Fibroblast of upper back skin (primary cell): ENCODE data around the gene SYNJ2.

Experiments used
- DNase-seq: peaks from one replicate; pipeline ENCODE4 v3.0.0-alpha.2; 2013

The SYNJ2 gene

GRCh38 chr6:157999168-158000051 lies 17.7 kb downstream of the SYNJ2 start:
- no peak for DNase-seq

GRCh38 chr6:158000530-158001307 lies 19.1 kb downstream of the SYNJ2 start:
- DNase-seq, result no peak

GRCh38 chr6:158002249-158002950 lies 20.7 kb downstream of the SYNJ2 start:
- DNase-seq, result no peak

- DNase-seq, result peak; percentile 86
Measured at GRCh38 chr6:158002951-158003853, 21.5 kb downstream of the SYNJ2 start.

- no peak for DNase-seq
Measured at GRCh38 chr6:158003910-158004700, 22.4 kb downstream of the SYNJ2 start.

GRCh38 chr6:158004701-158005095 lies 23.0 kb downstream of the SYNJ2 start:
- DNase-seq, result no peak

- DNase-seq, result no peak
Measured at GRCh38 chr6:158005626-158006180, 24.0 kb downstream of the SYNJ2 start.

GRCh38 chr6:158006331-158006730 lies 24.7 kb downstream of the SYNJ2 start:
- DNase-seq, result no peak

- no peak for DNase-seq
Measured at GRCh38 chr6:158006821-158007570, 25.3 kb downstream of the SYNJ2 start.

- no peak for DNase-seq
Measured at GRCh38 chr6:158008864-158009113, 27.1 kb downstream of the SYNJ2 start.

- DNase-seq, result peak; percentile 88
Measured at GRCh38 chr6:158009114-158009891, 27.6 kb downstream of the SYNJ2 start.

- no peak for DNase-seq
Measured at GRCh38 chr6:158009935-158010585, 28.4 kb downstream of the SYNJ2 start.

- DNase-seq, result no peak
Measured at GRCh38 chr6:158010591-158011477, 29.2 kb downstream of the SYNJ2 start.

GRCh38 chr6:158011478-158011920 lies 29.8 kb downstream of the SYNJ2 start:
- DNase-seq, result no peak

- no peak for DNase-seq
Measured at GRCh38 chr6:158011980-158012566, 30.4 kb downstream of the SYNJ2 start.

- no peak for DNase-seq
Measured at GRCh38 chr6:158013904-158014504, 32.3 kb downstream of the SYNJ2 start.

GRCh38 chr6:158014505-158015187 lies 33.0 kb downstream of the SYNJ2 start:
- peak; percentile 46 for DNase-seq
